GM23338 (cell line): ENCODE results near the gene PHF21A. TPM values are rescaled to one million over a fixed set of nuclear protein-coding genes. Genes with fewer than 3 reads are reported as not detected.

ENCODE experiments used
- ATAC-seq: fragments of 200-7000 bp; cut with Tn5 transposase; 3 replicates; pipeline ENCODE4 v1.9.1; 2020
- DNase-seq: peaks from one replicate; pipeline ENCODE4 v3.0.0-alpha.2; 2015; ENCODE audit warnings: low spot score
- H2AFZ ChIP-seq: fragments of 200-600 bp; sonication (generic); 2 replicates; pipeline ENCODE4 v1.8.0; 2016; ENCODE audit warnings: antibody characterized with exemption, mild to moderate bottlenecking, moderate library complexity
- H3F3A ChIP-seq: fragments of 200-600 bp; sonication (generic); replicated peaks from 2 replicates; pipeline ENCODE4 v1.8.0; 2017; ENCODE audit warnings: antibody characterized with exemption, mixed run types, low read depth
- H3K27ac ChIP-seq: fragments of 200-600 bp; sonication (generic); 2 replicates; pipeline ENCODE4 v1.6.1; 2016; ENCODE audit warnings: low read depth
- H3K27me3 ChIP-seq: fragments of 200-600 bp; sonication (generic); 2 replicates; pipeline ENCODE4 v1.8.0; 2016; ENCODE audit warnings: mild to moderate bottlenecking, mixed run types, moderate library complexity; ENCODE audit not compliant: insufficient read depth
- H3K36me3 ChIP-seq: fragments of 200-600 bp; sonication (generic); 2 replicates; pipeline ENCODE4 v1.8.0; 2016; ENCODE audit warnings: mild to moderate bottlenecking; ENCODE audit not compliant: insufficient read depth
- H3K4me1 ChIP-seq: fragments of 200-600 bp; sonication (generic); 2 replicates; pipeline ENCODE4 v1.8.0; 2016; ENCODE audit warnings: mild to moderate bottlenecking, moderate library complexity; ENCODE audit not compliant: insufficient read depth
- H3K4me2 ChIP-seq: fragments of 200-600 bp; sonication (generic); 2 replicates; pipeline ENCODE4 v1.7.1; 2017; ENCODE audit warnings: mixed run types
- H3K4me3 ChIP-seq: fragments of 200-600 bp; sonication (generic); 2 replicates; pipeline ENCODE4 v1.6.1; 2016; ENCODE audit warnings: mixed run types
- H3K79me2 ChIP-seq: fragments of 200-600 bp; sonication (generic); replicated peaks from 2 replicates; pipeline ENCODE4 v1.8.0; 2017; ENCODE audit warnings: mild to moderate bottlenecking; ENCODE audit not compliant: insufficient read depth
- H3K9me2 ChIP-seq: fragments of 200-600 bp; sonication (generic); 2 replicates; pipeline ENCODE4 v1.8.0; 2017; ENCODE audit not compliant: insufficient read depth
- H4K20me1 ChIP-seq: fragments of 200-600 bp; sonication (generic); replicated peaks from 2 replicates; pipeline ENCODE4 v1.8.0; 2017; ENCODE audit warnings: mild to moderate bottlenecking; ENCODE audit not compliant: insufficient read depth
- H3K27ac Mint-ChIP-seq: 2 replicates; pipeline ENCODE4 v1.8.0; 2020; ENCODE audit warnings: inconsistent platforms, mild to moderate bottlenecking, moderate library complexity, mixed read lengths
- H3K27me3 Mint-ChIP-seq: 3 replicates; pipeline ENCODE4 v1.8.0; 2022; ENCODE audit warnings: low read depth, mild to moderate bottlenecking, moderate library complexity, mixed read lengths, inconsistent platforms; ENCODE audit not compliant: insufficient read depth, poor library complexity
- H3K36me3 Mint-ChIP-seq: 3 replicates; pipeline ENCODE4 v1.8.0; 2021; ENCODE audit warnings: low read depth, mild to moderate bottlenecking, inconsistent platforms, moderate library complexity, mixed read lengths
- H3K4me1 Mint-ChIP-seq: 3 replicates; pipeline ENCODE4 v1.8.0; 2020; ENCODE audit warnings: mild to moderate bottlenecking, inconsistent platforms, mixed read lengths
- H3K4me3 Mint-ChIP-seq: 3 replicates; pipeline ENCODE4 v1.8.0; 2021; ENCODE audit warnings: moderate library complexity, mild to moderate bottlenecking, inconsistent platforms, mixed read lengths
- H3K9me3 Mint-ChIP-seq: 3 replicates; pipeline ENCODE4 v1.8.0; 2020; ENCODE audit warnings: moderate library complexity, mild to moderate bottlenecking, inconsistent platforms, mixed read lengths
- CREB1 ChIP-seq: fragments of 250-450 bp; sonication (Bioruptor Pico); IDR thresholded peaks from 2 replicates; pipeline ENCODE4 v1.5.0; 2020; ENCODE audit warnings: low read depth, mild to moderate bottlenecking, moderate library complexity
- CTCF ChIP-seq, 2 experiments: fragments of 200-600 bp in 1 of 2; sonication (generic) in 1 of 2; conservative IDR thresholded peaks; 2 replicates each; pipeline versions ENCODE4 v1.5.1 to v1.6.1; 2016 to 2017; ENCODE audit warnings: antibody characterized with exemption in 2 of 2, low read depth in 2 of 2, mild to moderate bottlenecking in 2 of 2, moderate library complexity in 1 of 2
- ETS1 ChIP-seq: IDR thresholded peaks from 2 replicates; pipeline ENCODE4 v1.6.1; 2016; ENCODE audit warnings: antibody characterized with exemption
- EZH2 ChIP-seq: fragments of 200-600 bp; sonication (generic); IDR thresholded peaks from one replicate; pipeline ENCODE4 v1.8.0; 2017; ENCODE audit warnings: antibody characterized with exemption, mild to moderate bottlenecking, low read depth; ENCODE audit not compliant: unreplicated experiment
- EZH2phosphoT487 ChIP-seq: fragments of 200-600 bp; sonication (generic); IDR thresholded peaks from one replicate; pipeline ENCODE4 v1.8.1; 2018; ENCODE audit warnings: antibody characterized with exemption; ENCODE audit not compliant: unreplicated experiment
- NANOG ChIP-seq: IDR thresholded peaks from 2 replicates; pipeline ENCODE4 v1.6.1; 2016; ENCODE audit warnings: antibody characterized with exemption, borderline replicate concordance
- POLR2AphosphoS5 ChIP-seq: IDR thresholded peaks from 2 replicates; pipeline ENCODE4 v1.6.1; 2016; ENCODE audit warnings: antibody characterized with exemption, low read depth
- REST ChIP-seq: IDR thresholded peaks from one replicate; pipeline ENCODE4 v1.6.1; 2018; ENCODE audit warnings: antibody characterized with exemption; ENCODE audit not compliant: unreplicated experiment
- STAT1 ChIP-seq: IDR thresholded peaks from one replicate; pipeline ENCODE4 v1.6.1; 2016; ENCODE audit warnings: antibody characterized with exemption; ENCODE audit not compliant: unreplicated experiment
- ZNF114 ChIP-seq: fragments of 250-450 bp; sonication (Bioruptor Pico); IDR thresholded peaks from 2 replicates; pipeline ENCODE4 v1.5.0; 2020; ENCODE audit warnings: mild to moderate bottlenecking, moderate library complexity
- ZNF331 ChIP-seq: fragments of 250-450 bp; sonication (Bioruptor Pico); IDR thresholded peaks from 2 replicates; pipeline ENCODE4 v1.5.0; 2020; ENCODE audit warnings: low read depth, mild to moderate bottlenecking, moderate library complexity
- ZNF462 ChIP-seq: fragments of 250-450 bp; sonication (Bioruptor Pico); IDR thresholded peaks from 2 replicates; pipeline ENCODE4 v1.5.0; 2020; ENCODE audit warnings: mild to moderate bottlenecking, moderate library complexity
- polyA plus RNA-seq: library from polyadenylated mRNA; unstranded; fragments of >200 nt; fragmentation: Nextera tagmentation; extraction: Ambion mirVana; gene quantifications from 2 replicates; pipeline ENCODE4 v1.2.1, GENCODE V29; 2016
- total RNA-seq: library from RNA; depleted of rRNA; stranded (reverse); fragments of >200 nt; shearing (Covaris generic); gene quantifications from 2 replicates; pipeline ENCODE4 v1.2.3, GENCODE V29; 2014

Gene PHF21A
- total and polyA plus RNA-seq, 2 experiments from 2014 or later, result 21.7 to 23.6 TPM

- H3K36me3 Mint-ChIP-seq, result no peaks in the 10 kb centered on the region
- H3K4me3 Mint-ChIP-seq, result no peak overlapping the region
- H3K4me2 ChIP-seq, result no peak overlapping the region
- no peak overlapping the region for H3K27ac ChIP-seq
- no peaks in the 10 kb centered on the region for H3K27me3 ChIP-seq
- no peaks in the 10 kb centered on the region for H3F3A ChIP-seq
- DNase-seq (no peak), ATAC-seq (no peak)
- no peaks in the 10 kb centered on the region for H4K20me1 ChIP-seq
- H3K27ac Mint-ChIP-seq, result no peak overlapping the region
- TF ChIP-seq CREB1 (CRISPR knock-in tag) (no peak), NANOG (no peak), POLR2AphosphoS5 (no peak), EZH2phosphoT487 (no peak), ZNF331 (no peak), ZNF462 (CRISPR knock-in tag) (no peak), ZNF114 (no peak), ETS1 (no peak), REST (no peak), STAT1 (no peak), CTCF (conservative IDR thresholded peaks at IDR 0.05; ENCODE audit: low read depth in 2 of 2) (no peak), EZH2 (no peak)
- H3K9me3 Mint-ChIP-seq, result no peaks in the 10 kb centered on the region
- H3K36me3 ChIP-seq, result no peaks in the 10 kb centered on the region
- H3K27me3 Mint-ChIP-seq, result no peaks in the 10 kb centered on the region
- no peak overlapping the region for H3K4me3 ChIP-seq
- no peak overlapping the region for H2AFZ ChIP-seq
- H3K4me1 ChIP-seq, result no peaks in the 10 kb centered on the region
- H3K79me2 ChIP-seq, result no peaks in the 10 kb centered on the region
- peaks cover 4% of the 10 kb centered on the region; the same call in 1 of the 3 replicates for H3K4me1 Mint-ChIP-seq
- no peaks in the 10 kb centered on the region for H3K9me2 ChIP-seq
Observed at GRCh38 chr11:46036969-46037368, 84.3 kb downstream of the PHF21A start.
